Measurements from ENCODE around the gene EIF2AK2.

EIF2AK2 gene

DNA sequence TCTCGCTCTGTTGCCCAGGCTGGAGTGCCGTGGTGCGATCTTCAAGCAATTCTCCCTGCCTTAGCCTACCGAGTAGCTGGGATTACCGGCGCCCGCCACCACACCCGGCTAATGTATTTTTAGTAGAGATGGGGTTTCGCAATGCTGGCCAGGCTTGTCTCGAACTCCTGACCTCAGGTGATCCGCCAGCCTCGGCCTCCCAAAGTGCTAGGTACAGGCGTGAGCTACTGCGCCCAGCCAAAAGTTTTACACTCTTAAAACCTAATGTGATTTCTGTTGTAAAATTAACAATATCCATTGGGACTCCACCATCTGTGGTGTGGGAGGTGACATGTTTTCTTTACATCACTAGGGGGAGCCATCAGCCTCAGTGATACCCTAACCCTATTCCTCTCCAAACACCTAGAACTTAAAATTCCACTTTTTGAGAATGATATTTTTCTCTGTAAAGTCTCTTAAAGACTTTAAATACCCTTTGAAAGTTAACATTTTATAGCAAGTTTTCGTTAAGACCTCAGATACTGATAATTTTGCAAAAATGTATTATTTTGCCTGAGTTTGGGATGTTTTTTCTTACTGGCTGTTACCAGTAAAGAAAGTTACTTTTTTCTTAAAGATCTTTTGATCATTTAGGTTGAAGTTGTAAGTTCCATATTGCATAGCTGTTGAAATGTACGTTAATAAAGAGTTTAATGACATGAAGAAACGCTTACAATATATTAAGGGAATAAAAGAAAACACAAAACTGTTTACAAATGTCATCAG lies 11.6 kb upstream of the EIF2AK2 start:
- DNase-seq: peak; percentile 57

DNA sequence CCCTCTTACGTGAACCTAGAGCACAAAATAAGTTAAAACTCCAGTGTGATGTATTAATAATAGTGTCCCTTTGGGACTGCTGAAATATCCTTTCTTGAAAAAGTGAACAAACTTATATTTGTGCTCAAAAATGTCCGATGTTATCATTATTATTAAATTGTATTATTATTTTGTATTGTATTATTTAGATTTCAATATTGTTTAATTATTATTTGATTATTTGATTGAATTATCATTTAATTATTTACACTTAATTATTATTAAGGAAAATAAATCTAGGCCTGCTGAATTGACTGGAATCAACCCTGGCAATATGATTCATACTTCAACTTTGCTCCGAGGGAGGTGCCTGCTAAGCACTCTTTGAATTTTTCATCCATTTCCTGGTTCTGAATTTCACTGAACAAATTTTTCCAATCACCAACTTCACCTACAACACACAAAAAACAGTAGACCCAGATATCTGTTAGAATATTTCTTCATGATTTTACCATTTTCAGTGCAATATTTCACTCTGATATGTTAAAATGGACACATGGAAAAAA lies 10.9 kb upstream of the EIF2AK2 start:
- no peak for DNase-seq

DNA sequence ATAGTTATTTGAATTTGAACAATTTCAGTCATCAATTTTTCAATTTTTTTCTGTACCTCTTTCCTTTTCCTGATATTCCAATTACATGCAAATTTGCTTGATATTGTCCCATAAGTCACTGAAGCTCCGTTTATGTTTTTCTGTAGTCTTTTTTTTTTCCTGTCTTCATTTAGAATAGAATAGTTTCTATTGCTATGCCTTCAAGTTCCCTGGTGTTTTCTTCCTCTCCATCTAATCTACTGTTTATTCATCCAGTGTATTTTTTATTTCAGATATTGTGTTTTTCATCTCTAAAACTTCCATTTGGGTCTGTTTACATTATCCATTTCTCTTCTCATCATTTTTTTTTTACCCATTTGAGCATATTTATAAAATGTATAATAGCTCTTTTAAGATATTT lies 8.0 kb upstream of the EIF2AK2 start:
- DNase-seq: no peak

- peak; percentile 31 for DNase-seq
These were observed 516 bp downstream of the EIF2AK2 start for GRCh38 chr2:37156071-37156856.

GRCh38 chr2:37154785-37155184 lies 2.0 kb downstream of the EIF2AK2 start:
- DNase-seq: peak; percentile 7

GRCh38 chr2:37153224-37153623 lies 3.6 kb downstream of the EIF2AK2 start:
- no peak for DNase-seq

DNA sequence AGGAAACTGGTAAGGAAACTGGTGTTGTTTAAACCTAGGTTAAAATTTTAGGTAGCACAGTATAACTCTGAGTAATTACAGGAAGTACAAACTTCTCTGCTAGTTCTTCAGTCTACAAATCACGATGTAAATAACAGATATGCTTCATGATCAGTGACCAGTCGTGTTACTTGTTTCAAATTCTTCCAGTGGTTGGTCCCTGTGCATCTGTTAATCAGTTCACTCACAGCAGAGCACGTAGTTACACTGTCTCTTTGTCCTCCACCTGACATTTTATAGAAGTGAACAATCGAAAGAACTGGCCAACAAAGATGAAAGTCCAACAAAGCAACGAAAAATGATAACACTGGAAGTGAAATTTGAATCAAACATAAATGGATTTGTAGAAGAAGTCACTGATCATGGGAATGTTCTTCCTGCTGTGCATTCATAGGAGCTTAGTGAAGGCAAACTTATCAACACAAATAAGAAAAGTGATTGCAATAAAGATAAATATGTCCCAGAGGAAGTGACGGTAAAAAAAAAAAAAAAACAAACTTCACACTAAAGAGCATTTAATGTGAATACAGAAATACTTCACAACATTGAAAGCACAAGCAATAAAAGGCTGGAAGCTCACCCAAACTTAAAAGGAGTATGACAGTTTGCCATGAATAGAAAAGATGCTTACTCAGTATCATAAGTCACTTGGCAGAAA lies 7.0 kb downstream of the EIF2AK2 start:
- DNase-seq: no peak

- no peak for DNase-seq
These were observed 8.5 kb downstream of the EIF2AK2 start for GRCh38 chr2:37148325-37148724.

GRCh38 chr2:37146062-37146461 lies 10.7 kb downstream of the EIF2AK2 start:
- DNase-seq: no peak

GRCh38 chr2:37143974-37144373 lies 12.8 kb downstream of the EIF2AK2 start:
- DNase-seq: no peak

GRCh38 chr2:37142546-37142945 lies 14.2 kb downstream of the EIF2AK2 start:
- no peak for DNase-seq

- no peak for DNase-seq
These were observed 23.9 kb downstream of the EIF2AK2 start for GRCh38 chr2:37132914-37133313.

DNA sequence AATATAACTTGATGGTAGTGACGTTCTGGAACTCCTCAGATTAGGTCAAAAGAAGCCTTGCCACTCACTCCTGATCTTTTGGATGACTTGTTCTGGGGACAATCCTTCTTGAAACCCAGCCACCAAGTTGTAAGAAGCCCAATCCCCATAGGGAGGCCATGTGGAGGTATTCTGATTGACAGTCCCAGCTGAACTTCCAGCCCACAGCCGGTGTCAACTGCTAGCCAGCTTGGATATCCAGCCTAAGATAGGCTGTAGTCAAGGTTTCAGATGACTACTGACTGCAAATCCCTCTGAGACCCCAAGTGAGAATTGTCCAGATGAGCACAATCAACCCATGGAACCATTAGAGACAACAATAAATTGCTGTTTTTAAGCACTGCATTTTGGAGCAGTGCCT lies 31.4 kb downstream of the EIF2AK2 start:
- DNase-seq: no peak

GRCh38 chr2:37119157-37119556 lies 37.6 kb downstream of the EIF2AK2 start:
- DNase-seq: no peak

- no peak for DNase-seq
These were observed 39.2 kb downstream of the EIF2AK2 start for GRCh38 chr2:37117566-37117965.

DNA sequence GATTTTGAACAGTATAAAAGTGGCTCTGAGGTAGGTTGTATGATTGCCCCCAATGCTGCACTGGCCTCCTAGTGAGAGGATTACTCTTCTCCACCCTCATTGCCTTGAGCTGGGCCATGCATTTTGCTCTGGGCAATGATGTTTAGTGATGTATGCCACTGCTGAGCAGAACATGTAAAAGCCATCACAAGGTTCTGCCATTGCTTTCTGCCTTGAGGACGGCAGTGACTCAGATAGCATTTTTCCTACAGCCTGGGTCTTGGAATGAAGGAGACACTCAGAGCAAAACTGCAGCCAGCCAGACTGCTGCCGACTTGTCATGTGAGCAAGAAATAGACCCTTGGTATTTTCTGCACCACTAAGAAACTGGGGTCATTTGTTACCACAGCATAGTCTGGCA lies 44.8 kb downstream of the EIF2AK2 start:
- DNase-seq: no peak

- no peak for DNase-seq
These were observed 46.2 kb downstream of the EIF2AK2 start for GRCh38 chr2:37110306-37111212.

- no peak for DNase-seq
These were observed 47.3 kb downstream of the EIF2AK2 start for GRCh38 chr2:37109523-37109922.

DNA sequence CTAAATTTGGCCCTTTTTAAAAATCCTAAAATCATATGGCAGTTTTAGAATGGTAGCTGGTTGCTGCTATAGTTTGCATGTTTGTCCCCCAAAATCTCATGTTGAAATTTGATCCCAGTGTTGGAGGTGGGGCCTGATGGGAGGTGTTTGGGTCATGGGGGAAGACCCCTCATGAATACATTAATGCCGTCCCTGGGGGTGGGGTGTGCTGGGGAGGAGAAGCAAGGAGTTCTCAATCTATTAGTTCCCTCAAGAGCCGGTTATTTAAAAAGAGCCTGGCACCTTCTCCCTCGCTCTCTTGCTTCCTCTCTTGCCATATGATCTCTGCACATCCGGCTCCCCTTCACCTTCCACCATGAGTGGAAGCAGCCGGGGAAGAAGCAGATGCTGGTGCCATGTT lies 51.6 kb downstream of the EIF2AK2 start:
- no peak for DNase-seq

DNA sequence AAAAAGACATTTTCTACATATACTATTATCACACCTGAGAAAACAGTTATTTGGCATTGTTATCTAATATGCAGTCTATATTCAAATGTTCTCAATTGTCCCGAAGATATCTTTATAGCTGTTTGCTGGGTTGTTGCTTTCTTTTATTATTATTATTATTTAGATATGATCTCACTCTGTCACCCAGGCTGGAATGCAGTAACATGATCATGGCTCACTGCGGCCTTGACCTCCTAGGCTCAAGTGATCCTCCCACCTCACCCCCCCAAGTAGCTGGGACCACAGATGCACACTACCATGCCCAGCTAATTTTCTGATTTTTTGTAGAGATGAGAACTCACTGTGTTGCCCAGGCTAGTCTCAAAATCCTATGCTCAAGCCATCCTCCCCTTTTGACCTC lies 52.6 kb downstream of the EIF2AK2 start:
- DNase-seq: no peak

GRCh38 chr2:37102588-37102987 lies 54.2 kb downstream of the EIF2AK2 start:
- no peak for DNase-seq

DNA sequence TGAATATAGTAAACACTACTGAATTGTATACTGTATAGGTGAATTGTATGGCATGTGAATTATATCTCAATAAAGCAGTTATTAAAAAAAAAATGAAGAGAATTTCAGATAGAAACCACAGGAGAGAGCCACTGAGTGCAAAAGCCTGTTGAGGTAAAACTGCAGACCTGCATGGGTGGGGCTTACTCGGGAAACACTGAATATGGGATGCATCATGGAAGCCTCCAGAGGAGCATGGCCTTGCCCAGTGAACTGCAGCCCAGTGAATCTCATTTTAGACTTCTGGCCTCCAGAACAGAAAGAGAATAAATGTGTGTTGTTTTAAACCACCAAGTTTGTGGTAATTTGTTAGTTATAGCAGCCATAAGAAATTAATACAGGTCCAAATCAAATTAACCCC lies 56.7 kb downstream of the EIF2AK2 start:
- DNase-seq: no peak

Measured in RPMI8226 (cell line).